A549 (cell line): ENCODE results near the gene ARAP2. TPM values are rescaled to one million over a fixed set of nuclear protein-coding genes. Genes with fewer than 3 reads are reported as not detected.

Source experiments
- ATAC-seq, 2 experiments: fragments of 200-7000 bp in 1 of 2; fragments of >200 bp in 1 of 2; cut with Nextera tagmentation in 1 of 2; cut with Tn5 transposase in 1 of 2; 3 replicates each; pipeline versions ENCODE4 v1.8.0 to v1.9.1; 2018 to 2020; ENCODE audit warnings: mild to moderate bottlenecking in 1 of 2, moderate library complexity in 1 of 2
- CTCF ChIA-PET: fragments of 300-600 bp; sonication (Branson Sonifier 250); formaldehyde crosslinking; extraction: SDS; loops from one replicate; lab custom pipeline; 2021; ENCODE audit warnings: antibody characterized with exemption, inconsistent platforms; lab: Yijun Ruan, JAX
- POLR2A ChIA-PET: fragments of 350-600 bp; formaldehyde crosslinking; extraction: SDS; loops from one replicate; lab custom pipeline; 2021; ENCODE audit warnings: antibody characterized with exemption, inconsistent platforms; lab: Yijun Ruan, JAX
- DNase-seq, 2 experiments: peaks; one replicate each; pipeline versions ENCODE4 v3.0.0 to v3.0.0-alpha.2; 2011 to 2016; ENCODE audit warnings: low read depth in 1 of 2, low spot score in 1 of 2
- FAIRE-seq: peaks from 2 replicates; lab custom pipeline; 2011; peaks lifted over from hg19 to GRCh38; lab: Jason Lieb, UNC
- H3K27ac ChIP-seq, 2 experiments: fragments of >200 bp; sonication (Bioruptor Twin); formaldehyde crosslinking; 3 replicates each; pipeline ENCODE4 v1.5.1; 2016 to 2017
- H3K4me1 ChIP-seq: fragments of >200 bp; sonication (Bioruptor Twin); formaldehyde crosslinking; 3 replicates; pipeline ENCODE4 v1.6.1; 2016
- H3K4me2 ChIP-seq: fragments of >200 bp; sonication (Bioruptor Twin); formaldehyde crosslinking; 3 replicates; pipeline ENCODE4 v1.6.1; 2016
- H3K4me3 ChIP-seq: fragments of >200 bp; sonication (Bioruptor Twin); formaldehyde crosslinking; 3 replicates; pipeline ENCODE4 v1.5.1; 2016
- H3K9me3 ChIP-seq: fragments of >200 bp; sonication (Bioruptor Twin); formaldehyde crosslinking; 3 replicates; pipeline ENCODE4 v1.6.1; 2016
- BCL3 ChIP-seq: fragments of >200 bp; sonication (Bioruptor Twin); formaldehyde crosslinking; IDR thresholded peaks from 3 replicates; pipeline ENCODE4 v1.6.1; 2016
- BHLHE40 ChIP-seq: IDR thresholded peaks from 2 replicates; pipeline ENCODE4 v1.6.1; 2012; ENCODE audit warnings: low read depth, low read length, inconsistent platforms
- CBX8 ChIP-seq: fragments of 200-600 bp; sonication (generic); IDR thresholded peaks from 2 replicates; pipeline ENCODE4 v1.6.1; 2016
- EHF ChIP-seq: fragments of 250-450 bp; sonication (Bioruptor Pico); IDR thresholded peaks from 2 replicates; pipeline ENCODE4 v1.5.0; 2020; ENCODE audit warnings: mild to moderate bottlenecking
- ELK1 ChIP-seq: fragments of 150-350 bp; IDR thresholded peaks from 2 replicates; pipeline ENCODE4 v1.6.1; 2014; ENCODE audit warnings: low read depth, mild to moderate bottlenecking, low read length
- ESRRA ChIP-seq: fragments of 150-350 bp; IDR thresholded peaks from 2 replicates; pipeline ENCODE4 v1.6.1; 2014; ENCODE audit warnings: mild to moderate bottlenecking, low read length, borderline replicate concordance
- FOSB ChIP-seq: fragments of 250-450 bp; sonication (Bioruptor Pico); IDR thresholded peaks from 2 replicates; pipeline ENCODE4 v1.5.0; 2020; ENCODE audit warnings: mild to moderate bottlenecking, moderate library complexity
- FOSL2 ChIP-seq, 2 experiments: fragments of 450-650 bp in 1 of 2; fragments of >200 bp in 1 of 2; sonication (Bioruptor Twin) in 1 of 2; formaldehyde crosslinking; IDR thresholded peaks; 2 replicates each; pipeline versions ENCODE4 v1.5.0 to v1.6.1; 2016 to 2020; ENCODE audit warnings: mild to moderate bottlenecking in 1 of 2, moderate library complexity in 1 of 2
- HES2 ChIP-seq: fragments of >200 bp; sonication (Bioruptor Twin); formaldehyde crosslinking; IDR thresholded peaks from 2 replicates; pipeline ENCODE4 v1.6.1; 2016
- HEYL ChIP-seq: fragments of 250-450 bp; sonication (Bioruptor Pico); IDR thresholded peaks from 2 replicates; pipeline ENCODE4 v1.8.0; 2021; ENCODE audit warnings: mild to moderate bottlenecking, moderate library complexity
- HOXA7 ChIP-seq: fragments of 250-450 bp; sonication (Bioruptor Pico); IDR thresholded peaks from 2 replicates; pipeline ENCODE4 v1.5.0; 2020; ENCODE audit warnings: mild to moderate bottlenecking, moderate library complexity
- JUN ChIP-seq, 2 experiments: fragments of >200 bp; sonication (Bioruptor Twin); formaldehyde crosslinking; IDR thresholded peaks; 2 replicates in 1 of 2; 3 replicates in 1 of 2; pipeline ENCODE4 v1.6.1; 2016 to 2017
- MAFK ChIP-seq: fragments of 450-650 bp; IDR thresholded peaks from 2 replicates; pipeline ENCODE4 v1.6.1; 2014; ENCODE audit not compliant: partially characterized antibody
- MYC ChIP-seq: IDR thresholded peaks from 2 replicates; pipeline ENCODE4 v1.6.1; 2012; ENCODE audit warnings: mild to moderate bottlenecking, inconsistent platforms, low read length, improper control_type of control experiment, borderline replicate concordance
- NPAS2 ChIP-seq: fragments of 250-450 bp; sonication (Bioruptor Pico); IDR thresholded peaks from 2 replicates; pipeline ENCODE4 v1.8.0; 2022; ENCODE audit warnings: mild to moderate bottlenecking, moderate library complexity, borderline replicate concordance
- PBX3 ChIP-seq: IDR thresholded peaks from 2 replicates; pipeline ENCODE4 v1.6.1; 2012
- POLR2A ChIP-seq: IDR thresholded peaks from 2 replicates; pipeline ENCODE4 v1.6.1; 2012; ENCODE audit warnings: mild to moderate bottlenecking, low read length
- POLR2AphosphoS2 ChIP-seq: conservative IDR thresholded peaks from 2 replicates; pipeline ENCODE4 v1.6.1; 2012; ENCODE audit warnings: low read length, improper control_type of control experiment, inconsistent platforms
- RAD21 ChIP-seq, 2 experiments: fragments of >200 bp in 1 of 2; sonication (Bioruptor Twin) in 1 of 2; formaldehyde crosslinking in 1 of 2; IDR thresholded peaks in 1 of 2; conservative IDR thresholded peaks in 1 of 2; 2 replicates in 1 of 2; 3 replicates in 1 of 2; pipeline ENCODE4 v1.6.1; 2012 to 2018; ENCODE audit warnings: inconsistent platforms in 1 of 2
- RFX5 ChIP-seq: fragments of 450-650 bp; IDR thresholded peaks from 2 replicates; pipeline ENCODE4 v1.7.1; 2014; ENCODE audit warnings: antibody characterized with exemption, mild to moderate bottlenecking, moderate library complexity
- TFCP2L1 ChIP-seq: fragments of 250-450 bp; sonication (Bioruptor Pico); IDR thresholded peaks from 2 replicates; pipeline ENCODE4 v1.5.0; 2021; ENCODE audit warnings: mild to moderate bottlenecking
- TP53 ChIP-seq: fragments of 250-450 bp; sonication (Bioruptor Pico); IDR thresholded peaks from 2 replicates; pipeline ENCODE4 v1.5.0; 2021; ENCODE audit warnings: mild to moderate bottlenecking, moderate library complexity
- USF2 ChIP-seq: fragments of 450-650 bp; IDR thresholded peaks from 2 replicates; pipeline ENCODE4 v1.6.1; 2014; ENCODE audit warnings: antibody characterized with exemption
- ZC3H11A ChIP-seq: fragments of 450-650 bp; IDR thresholded peaks from 2 replicates; pipeline ENCODE4 v1.6.1; 2014; ENCODE audit warnings: antibody characterized with exemption, mild to moderate bottlenecking
- ZNF302 ChIP-seq: fragments of 250-450 bp; sonication (Bioruptor Pico); IDR thresholded peaks from 2 replicates; pipeline ENCODE4 v1.9.0; 2021; ENCODE audit warnings: inconsistent platforms, mild to moderate bottlenecking, moderate library complexity
- WGBS: methylation state at CpG from one replicate; pipeline ENCODE4 v1.1.6; 2017; ENCODE audit errors: missing lambda C conversion rate; 5-methylcytosine and 5-hydroxymethylcytosine counted together
- polyA plus RNA-seq, 4 experiments: library from polyadenylated mRNA; depleted of rRNA in 3 of 4; stranded (reverse); fragments of >200 nt; fragmentation: RNase III in 1 of 4; extraction: RNeasy Plus Mini Kit Qiagen cat#74134 plus additional on column Dnase treatment in 1 of 4; gene quantifications; 2 replicates in 3 of 4; 3 replicates in 1 of 4; pipeline ENCODE4 v1.2.3, GENCODE V29; 2011 to 2017

Gene ARAP2
- polyA plus RNA-seq, 2 of the 4 experiments (the other 2 are of a cell fraction) = 0.34 to 0.75 TPM

GRCh38 chr4:36278789-36279188 is 34.5 kb upstream of the ARAP2 start:
- DNase-seq (no peak), ATAC-seq (no peak), FAIRE-seq (no peak)
- no peaks in the 10 kb centered on the region for H3K9me3 ChIP-seq
- H3K4me1 ChIP-seq = no peaks in the 10 kb centered on the region
- TF ChIP-seq FOSL2 (IDR thresholded peaks at IDR 0.05) = no peak
- no peak for TF ChIP-seq FOSL2 (CRISPR knock-in tag; IDR thresholded peaks at IDR 0.05)
- no peak for TF ChIP-seq RAD21 (conservative IDR thresholded peaks at IDR 0.05 in 1 of 2, IDR thresholded peaks at IDR 0.05 in 1 of 2)
- TF ChIP-seq HES2 = no peak
- TF ChIP-seq MAFK = no peak
- no peak for TF ChIP-seq ZNF302
- TF ChIP-seq ELK1 = no peak
- no peak for TF ChIP-seq POLR2A
- TF ChIP-seq ESRRA = no peak
- no peak for TF ChIP-seq JUN (IDR thresholded peaks at IDR 0.05)
- no peak for TF ChIP-seq MYC
- TF ChIP-seq EHF = no peak
- no peak for TF ChIP-seq HOXA7 (CRISPR knock-in tag)
- TF ChIP-seq HEYL (CRISPR knock-in tag) = no peak
- no peak for TF ChIP-seq FOSB (CRISPR knock-in tag)
- no peak for TF ChIP-seq BHLHE40
- POLR2A ChIA-PET = no interaction called here
- no peak overlapping the region for H3K4me2 ChIP-seq
- CTCF ChIA-PET = no interaction called here
- H3K27ac ChIP-seq = no peak overlapping the region
- no peak overlapping the region for H3K4me3 ChIP-seq
- WGBS = 13% methylated on average over 2 of the region's 2 CpGs

GRCh38 chr4:36277533-36277932 is 33.2 kb upstream of the ARAP2 start:
- Histone ChIP-seq H3K9me3 (no peaks in the 10 kb centered on the region), H3K4me3 (no peak overlapping the region), H3K27ac (no peak overlapping the region), H3K4me1 (no peaks in the 10 kb centered on the region), H3K4me2 (no peak overlapping the region)
- WGBS = 23% methylated on average over 4 of the region's 4 CpGs
- ATAC-seq (no peak), DNase-seq (no peak), FAIRE-seq (no peak)
- TF ChIP-seq USF2 = no peak
- no peak for TF ChIP-seq ZNF302
- TF ChIP-seq HOXA7 (CRISPR knock-in tag) = no peak
- no peak for TF ChIP-seq BCL3
- TF ChIP-seq HEYL (CRISPR knock-in tag) = no peak
- no peak for TF ChIP-seq TFCP2L1 (CRISPR knock-in tag)
- no peak for TF ChIP-seq CBX8
- no peak for TF ChIP-seq TP53 (CRISPR knock-in tag)
- TF ChIP-seq PBX3 = no peak
- TF ChIP-seq HES2 = no peak
- TF ChIP-seq NPAS2 (CRISPR knock-in tag) = no peak
- no peak for TF ChIP-seq RFX5
- no peak for TF ChIP-seq ZC3H11A
- no peak for TF ChIP-seq MAFK
- TF ChIP-seq POLR2AphosphoS2 = no peak
- CTCF ChIA-PET = no interaction called here
- POLR2A ChIA-PET = no interaction called here
